Ovary (tissue), 3 donors: ENCODE data around the gene SSBP2.

Experiments used
- POLR2A ChIP-seq: fragments of 450-650 bp; IDR thresholded peaks from one replicate; pipeline ENCODE4 v1.6.1; 2017; ENCODE audit warnings: antibody characterized with exemption, mild to moderate bottlenecking, moderate library complexity
- TF ChIP-seq, protein P1 (sequence below), 3 donors: fragments of 450-650 bp in 2 of 3; fragments of 200-600 bp in 1 of 3; IDR thresholded peaks; one replicate each; pipeline versions ENCODE4 v1.5.1 to v1.8.0; 2016 to 2022; ENCODE audit warnings: antibody characterized with exemption in 3 of 3, mild to moderate bottlenecking in 1 of 3
- donor health status: DM: no; HTN: no; CAD: no.

GRCh38 chr5:81657386-81657785 lies 93.5 kb downstream of the SSBP2 start:
- TF ChIP-seq, protein P1, sequence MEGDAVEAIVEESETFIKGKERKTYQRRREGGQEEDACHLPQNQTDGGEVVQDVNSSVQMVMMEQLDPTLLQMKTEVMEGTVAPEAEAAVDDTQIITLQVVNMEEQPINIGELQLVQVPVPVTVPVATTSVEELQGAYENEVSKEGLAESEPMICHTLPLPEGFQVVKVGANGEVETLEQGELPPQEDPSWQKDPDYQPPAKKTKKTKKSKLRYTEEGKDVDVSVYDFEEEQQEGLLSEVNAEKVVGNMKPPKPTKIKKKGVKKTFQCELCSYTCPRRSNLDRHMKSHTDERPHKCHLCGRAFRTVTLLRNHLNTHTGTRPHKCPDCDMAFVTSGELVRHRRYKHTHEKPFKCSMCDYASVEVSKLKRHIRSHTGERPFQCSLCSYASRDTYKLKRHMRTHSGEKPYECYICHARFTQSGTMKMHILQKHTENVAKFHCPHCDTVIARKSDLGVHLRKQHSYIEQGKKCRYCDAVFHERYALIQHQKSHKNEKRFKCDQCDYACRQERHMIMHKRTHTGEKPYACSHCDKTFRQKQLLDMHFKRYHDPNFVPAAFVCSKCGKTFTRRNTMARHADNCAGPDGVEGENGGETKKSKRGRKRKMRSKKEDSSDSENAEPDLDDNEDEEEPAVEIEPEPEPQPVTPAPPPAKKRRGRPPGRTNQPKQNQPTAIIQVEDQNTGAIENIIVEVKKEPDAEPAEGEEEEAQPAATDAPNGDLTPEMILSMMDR (IDR thresholded peaks at IDR 0.05): no peak
- TF ChIP-seq POLR2A: no peak
